GM12878 (cell line): Measurements from ENCODE around the gene NIBAN1. TPM values are rescaled to one million over a fixed set of nuclear protein-coding genes. Genes with fewer than 3 reads are reported as not detected.
A peak's percentile ranks its signal among the peaks of the same experiment; 100 is the strongest.

Experiments used
- ATAC-seq: fragments of 200-7000 bp; cut with Tn5 transposase; 3 replicates; pipeline ENCODE4 v1.9.1; 2020; ENCODE audit warnings: mild to moderate bottlenecking, moderate library complexity
- BruUV-seq: library from RNA; stranded (reverse); fragments of 400-500 nt; replicated peaks from 2 replicates; lab custom pipeline; 2021; lab: Mats Ljungman, UMichigan
- CTCF ChIA-PET: fragments of 300-600 bp; sonication (Branson Sonifier 250); formaldehyde crosslinking; extraction: SDS; loops from one replicate; lab custom pipeline; 2021; ENCODE audit warnings: inconsistent platforms; lab: Yijun Ruan, JAX
- POLR2A ChIA-PET: fragments of 350-600 bp; formaldehyde crosslinking; extraction: SDS; loops from one replicate; lab custom pipeline; 2021; ENCODE audit warnings: inconsistent platforms; lab: Charles Lee
- RAD21 ChIA-PET: fragments of 300-600 bp; sonication (Branson Sonifier 250); formaldehyde crosslinking; loops from one replicate; lab custom pipeline; 2023; ENCODE audit warnings: antibody characterized with exemption; ENCODE audit not compliant: unreplicated experiment; lab: Charles Lee
- SMC1A ChIA-PET: fragments of 300-600 bp; sonication (Branson Sonifier 250); formaldehyde crosslinking; loops from one replicate; lab custom pipeline; 2023; ENCODE audit not compliant: unreplicated experiment, uncharacterized antibody; lab: Charles Lee
- DNase-seq: peaks from one replicate; pipeline ENCODE4 v3.0.0-alpha.2; 2011; ENCODE audit warnings: low read depth, low spot score
- FAIRE-seq: peaks from 3 replicates; lab custom pipeline; 2011; peaks lifted over from hg19 to GRCh38; lab: Jason Lieb, UNC
- H2AFZ ChIP-seq: 2 replicates; pipeline ENCODE4 v1.6.0; 2011; ENCODE audit warnings: low read depth, low read length, control low read depth; ENCODE audit not compliant: control insufficient read depth
- H3K27ac ChIP-seq: 2 replicates; pipeline ENCODE4 v1.5.1; 2011; ENCODE audit warnings: control low read depth; ENCODE audit not compliant: control insufficient read depth, insufficient read depth
- H3K27me3 ChIP-seq, 2 experiments: replicated peaks in 1 of 2; 2 replicates each; pipeline versions ENCODE4 v1.6.0 to v1.6.1; 2011; ENCODE audit warnings: low read length in 1 of 2; ENCODE audit not compliant: control insufficient read depth in 2 of 2, insufficient read depth in 2 of 2
- H3K36me3 ChIP-seq, 2 experiments: 2 replicates each; pipeline ENCODE4 v1.5.1; 2011; ENCODE audit warnings: low read length in 1 of 2; ENCODE audit not compliant: control insufficient read depth in 2 of 2, insufficient read depth in 2 of 2
- H3K4me1 ChIP-seq: 2 replicates; pipeline ENCODE4 v1.6.1; 2011; ENCODE audit warnings: mild to moderate bottlenecking, low read length, moderate library complexity, mixed read lengths; ENCODE audit not compliant: control insufficient read depth, insufficient read depth
- H3K4me2 ChIP-seq: 2 replicates; pipeline ENCODE4 v1.6.0; 2011; ENCODE audit warnings: control low read depth; ENCODE audit not compliant: control insufficient read depth, insufficient read depth
- H3K4me3 ChIP-seq: fragments of 200-600 bp; sonication (generic); 2 replicates; pipeline ENCODE4 v1.5.1; 2016
- H3K79me2 ChIP-seq: 2 replicates; pipeline ENCODE4 v1.6.0; 2011; ENCODE audit warnings: low read length; ENCODE audit not compliant: control insufficient read depth, insufficient read depth
- H3K9ac ChIP-seq: 2 replicates; pipeline ENCODE4 v1.8.0; 2011; ENCODE audit warnings: low read length, control low read depth, mixed read lengths; ENCODE audit not compliant: control insufficient read depth, insufficient read depth
- H3K9me3 ChIP-seq: replicated peaks from 3 replicates; pipeline ENCODE4 v1.5.1; 2011; ENCODE audit warnings: mild to moderate bottlenecking, low read length; ENCODE audit not compliant: control insufficient read depth, insufficient read depth
- H4K20me1 ChIP-seq: 2 replicates; pipeline ENCODE4 v1.6.0; 2011; ENCODE audit not compliant: control insufficient read depth, insufficient read depth
- BHLHE40 ChIP-seq, 2 experiments: fragments of 450-650 bp in 1 of 2; IDR thresholded peaks; 2 replicates each; pipeline ENCODE4 v1.6.1; 2011 to 2017; ENCODE audit warnings: low read depth in 2 of 2, borderline replicate concordance in 1 of 2, improper control_type of control experiment in 1 of 2, low read length in 1 of 2, mild to moderate bottlenecking in 1 of 2
- BMI1 ChIP-seq: fragments of 450-650 bp; IDR thresholded peaks from 2 replicates; pipeline ENCODE4 v1.6.1; 2016; ENCODE audit warnings: mild to moderate bottlenecking, moderate library complexity, borderline replicate concordance
- CBFB ChIP-seq: IDR thresholded peaks from 2 replicates; pipeline ENCODE4 v1.6.1; 2016; ENCODE audit warnings: antibody characterized with exemption, low read depth
- CHD4 ChIP-seq: fragments of 200-600 bp; sonication (generic); IDR thresholded peaks from 2 replicates; pipeline ENCODE4 v1.6.1; 2016; ENCODE audit warnings: mild to moderate bottlenecking
- EP300 ChIP-seq, 2 experiments: fragments of 150-350 bp in 1 of 2; IDR thresholded peaks; 2 replicates each; pipeline ENCODE4 v1.6.1; 2011 to 2012; ENCODE audit warnings: low read depth in 2 of 2, low read length in 2 of 2, borderline replicate concordance in 1 of 2, improper control_type of control experiment in 1 of 2, inconsistent platforms in 1 of 2; ENCODE audit not compliant: control insufficient read depth in 1 of 2
- MEF2A ChIP-seq: IDR thresholded peaks from 2 replicates; pipeline ENCODE4 v1.6.1; 2011; ENCODE audit warnings: low read depth, mild to moderate bottlenecking, low read length, moderate library complexity; ENCODE audit not compliant: insufficient read depth
- MTA2 ChIP-seq: fragments of 450-650 bp; IDR thresholded peaks from 2 replicates; pipeline ENCODE4 v1.6.1; 2016; ENCODE audit warnings: low read depth, mild to moderate bottlenecking, moderate library complexity
- MTA3 ChIP-seq: IDR thresholded peaks from 2 replicates; pipeline ENCODE4 v1.6.1; 2012; ENCODE audit warnings: low read length, inconsistent platforms, borderline replicate concordance
- MYC ChIP-seq: IDR thresholded peaks from 2 replicates; pipeline ENCODE4 v1.6.1; 2011; ENCODE audit warnings: mild to moderate bottlenecking, low read length, moderate library complexity, inconsistent platforms; ENCODE audit not compliant: insufficient read depth, insufficient replicate concordance, insufficient read length, severe bottlenecking
- RAD51 ChIP-seq: fragments of 450-650 bp; IDR thresholded peaks from 2 replicates; pipeline ENCODE4 v1.6.1; 2016; ENCODE audit warnings: moderate library complexity, mild to moderate bottlenecking, inconsistent platforms
- RCOR1 ChIP-seq: conservative IDR thresholded peaks from 2 replicates; pipeline ENCODE4 v1.6.1; 2012; ENCODE audit warnings: low read depth, low read length, improper control_type of control experiment
- RELA ChIP-seq: fragments of 450-650 bp; IDR thresholded peaks from 2 replicates; pipeline ENCODE4 v1.8.0; 2014; ENCODE audit warnings: borderline replicate concordance; ENCODE audit not compliant: partially characterized antibody
- SMARCA5 ChIP-seq: fragments of 450-650 bp; IDR thresholded peaks from 2 replicates; pipeline ENCODE4 v1.6.1; 2017; ENCODE audit warnings: mild to moderate bottlenecking
- SRF ChIP-seq, 2 experiments: IDR thresholded peaks; 2 replicates each; pipeline ENCODE4 v1.6.1; 2011; ENCODE audit warnings: low read depth in 2 of 2, low read length in 2 of 2, mild to moderate bottlenecking in 1 of 2, moderate library complexity in 1 of 2
- TCF12 ChIP-seq: IDR thresholded peaks from 2 replicates; pipeline ENCODE4 v1.6.1; 2011; ENCODE audit warnings: low read depth, mild to moderate bottlenecking, low read length
- TCF7 ChIP-seq: IDR thresholded peaks from 2 replicates; pipeline ENCODE4 v1.6.1; 2014; ENCODE audit warnings: antibody characterized with exemption, borderline replicate concordance
- ZNF274 ChIP-seq: IDR thresholded peaks from one replicate; pipeline ENCODE4 v1.8.0; 2011; ENCODE audit not compliant: insufficient read length, insufficient read depth
- WGBS: methylation state at CpG from one replicate; pipeline ENCODE4 v1.1.6; 2016; ENCODE audit warnings: low lambda C conversion rate; ENCODE audit not compliant: insufficient replicate concordance, insufficient coverage; ENCODE audit errors: missing lambda C conversion rate; 5-methylcytosine and 5-hydroxymethylcytosine counted together
- in situ Hi-C: fragments of 300-500 bp; cut with MboI; formaldehyde crosslinking; loops from 9 replicates; pipeline ENCODE4 v1.14.3; 2018; ENCODE audit warnings: mixed read lengths
- intact Hi-C: fragments of 100-400 bp; cut with micrococcal nuclease; formaldehyde crosslinking; loops from one replicate; pipeline ENCODE4 v1.14.2; 2022; ENCODE audit not compliant: unreplicated experiment
- polyA plus RNA-seq, 11 experiments: library from polyadenylated mRNA; depleted of rRNA in 4 of 11; unstranded in 6 of 11; stranded (reverse) in 5 of 11; fragments of >200 nt; fragmentation: Nextera tagmentation in 4 of 11; fragmentation: Illumina TruSeq in 1 of 11; extraction: Ambion mirVana in 4 of 11; extraction: Trizol in 1 of 11; gene quantifications; 1 replicate in 1 of 11; 2 replicates in 10 of 11; pipeline versions ENCODE4 v1.2.1 to v1.2.3, GENCODE V29; 2011 to 2016; ENCODE audit warnings: inconsistent platforms in 2 of 11, missing spikeins in 2 of 11, low read depth in 1 of 11
- total RNA-seq, 4 experiments: library from RNA; depleted of rRNA in 3 of 4; stranded (reverse); fragments of >200 nt in 3 of 4; fragmentation: Illumina TruSeq in 1 of 4; extraction: Trizol in 1 of 4; gene quantifications; 2 replicates each; pipeline versions ENCODE4 v1.2.1 to v1.2.3, GENCODE V29; 2013 to 2021
- TF ChIP-seq, protein P1 (sequence below): IDR thresholded peaks from 2 replicates; pipeline ENCODE4 v1.6.1; 2011; ENCODE audit warnings: mild to moderate bottlenecking, low read depth, low read length, moderate library complexity; ENCODE audit not compliant: insufficient replicate concordance
- TF ChIP-seq, protein P2 (sequence below): fragments of 450-650 bp; IDR thresholded peaks from 2 replicates; pipeline ENCODE4 v1.6.1; 2017; ENCODE audit warnings: mild to moderate bottlenecking, moderate library complexity

Gene NIBAN1
- total and polyA plus RNA-seq, 10 of the 15 experiments (the other 5 are each of a cell fraction or from before 2014, with no cell fraction given), result 11.2 to 67.8 (median 44.3) TPM

DNA sequence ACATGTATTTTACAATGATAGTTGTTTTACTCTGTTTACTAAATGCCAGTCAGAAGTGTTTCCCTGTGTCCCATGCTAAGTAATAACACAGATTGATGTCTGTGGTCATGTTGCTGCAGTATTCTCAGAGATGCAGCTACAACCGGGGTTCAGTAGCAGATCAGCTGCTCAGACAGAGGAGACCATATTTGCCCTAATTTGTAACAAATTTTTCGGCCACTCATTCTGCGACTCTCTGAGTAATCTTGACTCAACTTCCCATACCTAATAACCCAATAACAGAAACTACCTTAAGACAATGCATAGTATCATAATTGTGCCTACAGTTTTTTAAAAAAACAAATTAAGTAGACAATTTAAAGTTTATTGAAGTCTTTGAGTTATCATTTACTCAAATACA lies 32.6 kb downstream of the NIBAN1 start:
- SMC1A ChIA-PET, result interaction anchor here (0.7 to 4.1 kb wide), 10 partner anchors 14 to 1049 kb away, joined by 3 to 29 read pairs (median 4); partner anchors contain the start of gene NIBAN1
- peaks cover 23% of the 10 kb centered on the region for H3K4me1 ChIP-seq
- FAIRE-seq (peak; percentile 76), DNase-seq (peak; percentile 44), ATAC-seq (peak; percentile 78)
- H2AFZ ChIP-seq, result no peak overlapping the region
- RAD21 ChIA-PET, result interaction anchor here (0.6 to 3.3 kb wide), 9 partner anchors 29 to 137 kb away, joined by 3 to 10 read pairs (median 4); partner anchors contain the start of gene NIBAN1
- no peaks in the 10 kb centered on the region for H4K20me1 ChIP-seq
- intact Hi-C loops (no loop called here), in situ Hi-C loops (no loop called here)
- POLR2A ChIA-PET, result interaction anchor here (0.7 kb wide), 1 partner anchor 192 kb away, joined by 5 read pairs; no protein-coding TSS in a partner anchor
- BruUV-seq, result no TSS peak
- H3K27me3 ChIP-seq, result no peaks in the 10 kb centered on the region
- H3K27ac ChIP-seq, result 0 out of 2 replicates have a peak overlapping the region, but pooled peaks have one; percentile 33
- CTCF ChIA-PET, result interaction anchor here (0.7 to 2.2 kb wide), 6 partner anchors 27 to 867 kb away, joined by 3 to 7 read pairs (median 4); partner anchors contain the start of gene NIBAN1
- H3K36me3 ChIP-seq, result no peaks in the 10 kb centered on the region
- WGBS, result 0% methylated on average over 3 of the region's 3 CpGs
- 0 out of 2 replicates have a peak overlapping the region, but pooled peaks have one; percentile 17 for H3K4me2 ChIP-seq
- 0 out of 2 replicates have a peak overlapping the region, but pooled peaks have one; percentile 13 for H3K4me3 ChIP-seq
- no peak overlapping the region for H3K9ac ChIP-seq
- peaks cover 2% of the 10 kb centered on the region; the same call in 1 of the 2 replicates for H3K79me2 ChIP-seq
- H3K9me3 ChIP-seq, result no peaks in the 10 kb centered on the region; the same call in 2 of the 3 replicates
- TF ChIP-seq MYC (no peak), MTA3 (peak; percentile 66; the same call in 1 of the 2 replicates), BMI1 (no peak; the same call in 1 of the 2 replicates), ZNF274 (no peak), EP300 (IDR thresholded peaks at IDR 0.05; ENCODE audit: borderline replicate concordance in 1 of 2, control insufficient read depth in 1 of 2, low read depth in 2 of 2, low read length in 2 of 2) (peak in 1 of 2 experiments; percentile 69; a peak in 1 of 4 replicates), TCF7 (no peak), SRF (IDR thresholded peaks at IDR 0.05; ENCODE audit: low read depth in 2 of 2, low read length in 2 of 2) (peak in 1 of 2 experiments; percentile 76; a peak in 1 of 4 replicates), RAD51 (no peak), TCF12 (peak; percentile 45; the same call in 1 of the 2 replicates), SMARCA5 (no peak), RELA (no peak), MTA2 (peak; percentile 65), CHD4 (no peak), RCOR1 (no peak), CBFB (no peak), BHLHE40 (IDR thresholded peaks at IDR 0.05; ENCODE audit: borderline replicate concordance in 1 of 2, low read depth in 2 of 2, low read length in 1 of 2) (no peak), MEF2A (peak; percentile 55; the same call in 1 of the 2 replicates)
- TF ChIP-seq, protein P1, sequence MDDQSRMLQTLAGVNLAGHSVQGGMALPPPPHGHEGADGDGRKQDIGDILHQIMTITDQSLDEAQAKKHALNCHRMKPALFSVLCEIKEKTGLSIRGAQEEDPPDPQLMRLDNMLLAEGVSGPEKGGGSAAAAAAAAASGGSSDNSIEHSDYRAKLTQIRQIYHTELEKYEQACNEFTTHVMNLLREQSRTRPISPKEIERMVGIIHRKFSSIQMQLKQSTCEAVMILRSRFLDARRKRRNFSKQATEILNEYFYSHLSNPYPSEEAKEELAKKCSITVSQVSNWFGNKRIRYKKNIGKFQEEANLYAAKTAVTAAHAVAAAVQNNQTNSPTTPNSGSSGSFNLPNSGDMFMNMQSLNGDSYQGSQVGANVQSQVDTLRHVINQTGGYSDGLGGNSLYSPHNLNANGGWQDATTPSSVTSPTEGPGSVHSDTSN, result no peak
- TF ChIP-seq, protein P2, sequence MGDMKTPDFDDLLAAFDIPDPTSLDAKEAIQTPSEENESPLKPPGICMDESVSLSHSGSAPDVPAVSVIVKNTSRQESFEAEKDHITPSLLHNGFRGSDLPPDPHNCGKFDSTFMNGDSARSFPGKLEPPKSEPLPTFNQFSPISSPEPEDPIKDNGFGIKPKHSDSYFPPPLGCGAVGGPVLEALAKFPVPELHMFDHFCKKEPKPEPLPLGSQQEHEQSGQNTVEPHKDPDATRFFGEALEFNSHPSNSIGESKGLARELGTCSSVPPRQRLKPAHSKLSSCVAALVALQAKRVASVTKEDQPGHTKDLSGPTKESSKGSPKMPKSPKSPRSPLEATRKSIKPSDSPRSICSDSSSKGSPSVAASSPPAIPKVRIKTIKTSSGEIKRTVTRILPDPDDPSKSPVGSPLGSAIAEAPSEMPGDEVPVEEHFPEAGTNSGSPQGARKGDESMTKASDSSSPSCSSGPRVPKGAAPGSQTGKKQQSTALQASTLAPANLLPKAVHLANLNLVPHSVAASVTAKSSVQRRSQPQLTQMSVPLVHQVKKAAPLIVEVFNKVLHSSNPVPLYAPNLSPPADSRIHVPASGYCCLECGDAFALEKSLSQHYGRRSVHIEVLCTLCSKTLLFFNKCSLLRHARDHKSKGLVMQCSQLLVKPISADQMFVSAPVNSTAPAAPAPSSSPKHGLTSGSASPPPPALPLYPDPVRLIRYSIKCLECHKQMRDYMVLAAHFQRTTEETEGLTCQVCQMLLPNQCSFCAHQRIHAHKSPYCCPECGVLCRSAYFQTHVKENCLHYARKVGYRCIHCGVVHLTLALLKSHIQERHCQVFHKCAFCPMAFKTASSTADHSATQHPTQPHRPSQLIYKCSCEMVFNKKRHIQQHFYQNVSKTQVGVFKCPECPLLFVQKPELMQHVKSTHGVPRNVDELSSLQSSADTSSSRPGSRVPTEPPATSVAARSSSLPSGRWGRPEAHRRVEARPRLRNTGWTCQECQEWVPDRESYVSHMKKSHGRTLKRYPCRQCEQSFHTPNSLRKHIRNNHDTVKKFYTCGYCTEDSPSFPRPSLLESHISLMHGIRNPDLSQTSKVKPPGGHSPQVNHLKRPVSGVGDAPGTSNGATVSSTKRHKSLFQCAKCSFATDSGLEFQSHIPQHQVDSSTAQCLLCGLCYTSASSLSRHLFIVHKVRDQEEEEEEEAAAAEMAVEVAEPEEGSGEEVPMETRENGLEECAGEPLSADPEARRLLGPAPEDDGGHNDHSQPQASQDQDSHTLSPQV, result no peak
